ENCODE measurements around the gene LDLRAD2. TPM values are rescaled to one million over a fixed set of nuclear protein-coding genes. Genes with fewer than 3 reads are reported as not detected.

LDLRAD2 gene
- total and polyA plus RNA-seq, 10 of the 15 experiments (the other 5 are each of a cell fraction or from before 2014, with no cell fraction given): 0.04 to 0.23 (median 0.11) TPM; not detected in 7

GRCh38 chr1:21837476-21837875 is 25.4 kb downstream of the LDLRAD2 start:
- BruUV-seq (replicated peaks): no TSS peak
- ATAC-seq (no peak), FAIRE-seq (no peak), DNase-seq (ENCODE audit: low read depth, low spot score) (no peak)
- Histone ChIP-seq H3K9ac (ENCODE audit: control insufficient read depth, insufficient read depth, low read length) (no peak overlapping the region), H3K4me2 (ENCODE audit: control insufficient read depth, insufficient read depth) (no peak overlapping the region), H2AFZ (ENCODE audit: control insufficient read depth, low read depth, low read length) (no peak overlapping the region), H3K4me1 (ENCODE audit: control insufficient read depth, insufficient read depth, low read length) (no peaks in the 10 kb centered on the region), H3K27ac (ENCODE audit: control insufficient read depth, insufficient read depth) (no peak overlapping the region), H3K4me3 (no peak overlapping the region), H3K27me3 (replicated peaks in 1 of 2; ENCODE audit: control insufficient read depth in 2 of 2, insufficient read depth in 2 of 2, low read length in 1 of 2) (no peaks in the 10 kb centered on the region), H3K36me3 (ENCODE audit: control insufficient read depth in 2 of 2, insufficient read depth in 2 of 2, low read length in 1 of 2) (no peaks in the 10 kb centered on the region), H4K20me1 (ENCODE audit: control insufficient read depth, insufficient read depth) (no peaks in the 10 kb centered on the region), H3K9me3 (replicated peaks; ENCODE audit: control insufficient read depth, insufficient read depth, low read length) (peaks cover 7% of the 10 kb centered on the region; the same call in 1 of the 3 replicates), H3K79me2 (ENCODE audit: control insufficient read depth, insufficient read depth, low read length) (no peaks in the 10 kb centered on the region)
- intact Hi-C loops (cut with micrococcal nuclease; ENCODE audit: unreplicated experiment): no loop called here
- 48% methylated on average over 10 of the region's 10 CpGs for WGBS (ENCODE audit: insufficient coverage, insufficient replicate concordance, low lambda C conversion rate, missing lambda C conversion rate)
- CTCF ChIA-PET: no interaction called here
- RAD21 ChIA-PET (ENCODE audit: unreplicated experiment): no interaction called here
- in situ Hi-C loops (cut with MboI): no loop called here
- TF ChIP-seq BACH1 (IDR thresholded peaks at IDR 0.05; ENCODE audit: borderline replicate concordance): no peak
- TF ChIP-seq CHD4 (IDR thresholded peaks at IDR 0.05): no peak
- no peak for TF ChIP-seq NBN (IDR thresholded peaks at IDR 0.05)
- no peak for TF ChIP-seq RB1 (IDR thresholded peaks at IDR 0.05; ENCODE audit: borderline replicate concordance)
- TF ChIP-seq GABPA (IDR thresholded peaks at IDR 0.05; ENCODE audit: low read depth): no peak
- no peak for TF ChIP-seq ATF7 (IDR thresholded peaks at IDR 0.05; ENCODE audit: low read depth)
- no peak for TF ChIP-seq NR2F1 (conservative IDR thresholded peaks at IDR 0.05)
- TF ChIP-seq EGR1 (IDR thresholded peaks at IDR 0.05; ENCODE audit: borderline replicate concordance in 1 of 2, low read depth in 2 of 2, low read length in 2 of 2): no peak
- no peak for TF ChIP-seq TCF7 (IDR thresholded peaks at IDR 0.05; ENCODE audit: borderline replicate concordance)
- no peak for TF ChIP-seq MXI1 (IDR thresholded peaks at IDR 0.05; ENCODE audit: low read depth, low read length)
- TF ChIP-seq RAD21 (IDR thresholded peaks at IDR 0.05; ENCODE audit: insufficient read depth, low read depth, low read length): no peak
- no peak for TF ChIP-seq EZH2 (IDR thresholded peaks at IDR 0.05; ENCODE audit: borderline replicate concordance, control insufficient read depth, low read depth, low read length)
- POLR2A ChIA-PET: no interaction called here
- SMC1A ChIA-PET (ENCODE audit: uncharacterized antibody, unreplicated experiment): no interaction called here

All from GM12878 (cell line).